Measurements from ENCODE around the gene CREBBP. TPM values are rescaled to one million over a fixed set of nuclear protein-coding genes. Genes with fewer than 3 reads are reported as not detected.

CREBBP gene
- total and polyA plus RNA-seq, 9 of the 15 experiments (the other 6 are each of a cell fraction or from before 2014, with no cell fraction given) = 0.70 to 24.8 (median 5.6) TPM

- TF ChIP-seq, protein P1, sequence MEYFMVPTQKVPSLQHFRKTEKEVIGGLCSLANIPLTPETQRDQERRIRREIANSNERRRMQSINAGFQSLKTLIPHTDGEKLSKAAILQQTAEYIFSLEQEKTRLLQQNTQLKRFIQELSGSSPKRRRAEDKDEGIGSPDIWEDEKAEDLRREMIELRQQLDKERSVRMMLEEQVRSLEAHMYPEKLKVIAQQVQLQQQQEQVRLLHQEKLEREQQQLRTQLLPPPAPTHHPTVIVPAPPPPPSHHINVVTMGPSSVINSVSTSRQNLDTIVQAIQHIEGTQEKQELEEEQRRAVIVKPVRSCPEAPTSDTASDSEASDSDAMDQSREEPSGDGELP (CRISPR knock-in tag; IDR thresholded peaks at IDR 0.05; ENCODE audit: borderline replicate concordance) = peak; percentile 87
- no peak for TF ChIP-seq ZNF232 (CRISPR knock-in tag; IDR thresholded peaks at IDR 0.05)
- TF ChIP-seq L3MBTL2 (IDR thresholded peaks at IDR 0.05) = peak; percentile 22; the same call in 1 of the 2 replicates
- TF ChIP-seq EP400 (IDR thresholded peaks at IDR 0.05) = peak; percentile 57; the same call in 1 of the 2 replicates
- no peak for TF ChIP-seq NBN (IDR thresholded peaks at IDR 0.05; ENCODE audit: low read depth)
- TF ChIP-seq TAF9B (IDR thresholded peaks at IDR 0.05; ENCODE audit: partially characterized antibody) = no peak
- no peak for TF ChIP-seq ESRRA (IDR thresholded peaks at IDR 0.05; ENCODE audit: borderline replicate concordance, low read depth)
- 0 out of 2 replicates have a peak, but pooled peaks have one; percentile 25 for TF ChIP-seq ZEB2 (IDR thresholded peaks at IDR 0.05)
- no peak for TF ChIP-seq ZNF407 (IDR thresholded peaks at IDR 0.05; ENCODE audit: low read depth)
- TF ChIP-seq ATF7 (IDR thresholded peaks at IDR 0.05) = peak; percentile 89
- TF ChIP-seq SMARCC2 (IDR thresholded peaks at IDR 0.05; ENCODE audit: low read depth) = 0 out of 2 replicates have a peak, but pooled peaks have one; percentile 23
- peak; percentile 51; the same call in 1 of the 2 replicates for TF ChIP-seq NFATC3 (IDR thresholded peaks at IDR 0.05)
- 0 out of 2 replicates have a peak, but pooled peaks have one; percentile 3 for TF ChIP-seq SMAD3 (CRISPR knock-in tag; conservative IDR thresholded peaks at IDR 0.05)
- TF ChIP-seq ELF1 (tag; IDR thresholded peaks at IDR 0.05) = 0 out of 2 replicates have a peak, but pooled peaks have one; percentile 28
- no peak for TF ChIP-seq NR2C1 (IDR thresholded peaks at IDR 0.05)
- peak; percentile 20; the same call in 1 of the 2 replicates for TF ChIP-seq NR2C1 (tag; IDR thresholded peaks at IDR 0.05)
- peak; percentile 33; the same call in 1 of the 2 replicates for TF ChIP-seq ZKSCAN8 (CRISPR knock-in tag; IDR thresholded peaks at IDR 0.05)
- no peak for TF ChIP-seq NR2C2 (CRISPR knock-in tag; IDR thresholded peaks at IDR 0.05)
- TF ChIP-seq NR2C2 (tag; IDR thresholded peaks at IDR 0.05) = peak; percentile 13; the same call in 1 of the 2 replicates
- TF ChIP-seq NELFE (IDR thresholded peaks at IDR 0.05; ENCODE audit: insufficient read depth, insufficient read length) = no peak
- TF ChIP-seq ZNF695 (CRISPR knock-in tag; IDR thresholded peaks at IDR 0.05) = no peak
- no peak for TF ChIP-seq BRF1 (IDR thresholded peaks at IDR 0.05; ENCODE audit: borderline replicate concordance, extremely low read depth, insufficient read length)
Observed at GRCh38 chr16:3873482-3874173, 6.9 kb downstream of the CREBBP start (continued).

Data from K562 (cell line).